Left lung (tissue), 10 donors: Measurements from ENCODE around the gene EHD2. TPM values are rescaled to one million over a fixed set of nuclear protein-coding genes. Genes with fewer than 3 reads are reported as not detected.
"Not testable (repeated sequence)": the region's sequence is repeated elsewhere in the genome, so short reads cannot be mapped to it uniquely, and the experiment has no call there.

Experiments used
- ATAC-seq: fragments of 200-7000 bp; cut with Tn5 transposase; one replicate; pipeline ENCODE4 v1.9.1; 2020; ENCODE audit warnings: moderate library complexity
- DNase-seq, 4 donors: peaks; one replicate each; pipeline ENCODE4 v3.0.0-alpha.2; 2013 to 2020
- H3K27ac ChIP-seq, 2 donors: fragments of 200-600 bp; sonication (generic) in 1 of 2; one replicate each; pipeline versions ENCODE4 v1.5.0 to v1.8.0; 2020 to 2021
- H3K27me3 ChIP-seq, 2 donors: fragments of 200-600 bp; sonication (generic) in 1 of 2; one replicate each; pipeline versions ENCODE4 v1.5.0 to v1.8.0; 2020 to 2021
- H3K36me3 ChIP-seq, 2 donors: fragments of 200-600 bp; sonication (generic) in 1 of 2; one replicate each; pipeline versions ENCODE4 v1.5.0 to v1.8.0; 2020 to 2021
- H3K4me1 ChIP-seq, 2 donors: fragments of 200-600 bp; one replicate each; pipeline ENCODE4 v1.8.0; 2021
- H3K4me3 ChIP-seq, 2 donors: fragments of 200-600 bp; sonication (generic) in 1 of 2; one replicate each; pipeline versions ENCODE4 v1.5.0 to v1.8.0; 2020 to 2021; ENCODE audit warnings: mild to moderate bottlenecking in 1 of 2
- H3K9me3 ChIP-seq, 2 donors: fragments of 200-600 bp; sonication (generic) in 1 of 2; one replicate each; pipeline versions ENCODE4 v1.5.0 to v1.8.0; 2020 to 2021
- CTCF ChIP-seq, 2 donors: fragments of 200-600 bp; sonication (generic) in 1 of 2; IDR thresholded peaks; one replicate each; pipeline versions ENCODE4 v1.5.0 to v1.8.0; 2021; ENCODE audit warnings: antibody characterized with exemption in 2 of 2
- intact Hi-C, 2 donors: fragments of 100-400 bp; cut with DNase I; formaldehyde crosslinking; loops; one replicate each; pipeline versions ENCODE4 v1.11.2 to v1.14.2; 2022
- polyA plus RNA-seq, 6 donors: library from polyadenylated mRNA; unstranded; fragments of 120-200 nt; gene quantifications; one replicate each; pipeline ENCODE4 v1.2.1, GENCODE V29; 2013; ENCODE audit not compliant: insufficient read length in 6 of 6
- total RNA-seq, 2 donors: library from RNA; stranded (reverse); fragmentation: NEBNext Ultra II Directional; extraction: Animal tissue kit (Norgen Biotek cat#: 25700); gene quantifications; one replicate each; pipeline ENCODE4 v1.2.1, GENCODE V29; 2021
- donor health status: DM: no; HTN: yes; CAD: no.
- donor health status: DM: no; HTN: no; CAD: no.

EHD2 gene
- total and polyA plus RNA-seq, 8 donors = 97.3 to 263 (median 130) TPM

DNA sequence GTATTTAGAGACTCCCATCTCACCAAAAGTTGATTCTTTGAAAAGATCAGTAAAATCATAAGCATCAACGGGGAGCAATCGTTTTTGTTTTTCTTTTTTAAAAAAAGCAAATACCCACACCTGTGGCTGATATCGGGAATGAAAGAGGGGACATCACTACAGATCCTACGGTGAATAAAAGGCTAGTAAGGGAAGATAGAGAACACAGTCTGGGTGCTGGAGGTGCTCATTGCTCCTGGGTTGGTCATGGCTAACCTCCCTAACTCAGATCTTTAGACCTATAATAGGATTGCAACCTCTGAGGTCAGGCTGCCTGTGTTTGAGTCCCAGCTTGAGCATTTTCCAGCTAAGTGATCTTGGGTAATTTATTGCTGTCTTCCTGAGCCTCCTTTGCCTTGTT, 1.1 kb downstream of the EHD2 start:
- peak overlapping the region; percentile 73 to 83 for H3K27ac ChIP-seq
- peak overlapping the region; percentile 58 to 59 for H3K4me3 ChIP-seq
- no peaks in the 10 kb centered on the region for H3K9me3 ChIP-seq
- H3K27me3 ChIP-seq = peaks cover 0 to 21% of the 10 kb centered on the region in 2 donors
- H3K4me1 ChIP-seq = peaks cover 13 to 52% of the 10 kb centered on the region in 2 donors
- no peak for ATAC-seq
- intact Hi-C loops = loop anchor here in 1 of 2 donors (10.0 kb wide), 1 partner anchor 70 kb away; no protein-coding TSS in a partner anchor
- H3K36me3 ChIP-seq = peaks cover 0 to 20% of the 10 kb centered on the region in 2 donors
- no peak for DNase-seq
- no peak for TF ChIP-seq CTCF (IDR thresholded peaks at IDR 0.05)

DNA sequence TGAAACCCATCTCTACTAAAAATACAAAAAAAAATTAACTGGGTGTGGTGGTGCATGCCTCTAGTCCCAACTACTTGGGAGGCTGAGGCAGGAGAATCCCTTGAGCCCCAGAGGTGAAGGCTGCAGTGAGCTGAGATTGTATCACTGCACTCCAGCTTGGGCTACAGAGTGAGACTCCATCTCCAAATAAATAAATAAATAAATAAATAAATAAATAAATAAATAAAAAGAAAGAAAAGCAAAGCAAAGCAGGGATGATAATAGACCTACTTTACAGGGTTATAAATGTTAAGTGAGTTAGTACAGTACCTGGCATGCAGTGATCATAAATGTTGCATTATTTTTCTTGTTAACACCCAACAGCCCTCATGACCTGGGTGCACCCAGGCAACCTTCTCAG, 1.6 kb downstream of the EHD2 start:
- not testable (repeated sequence) for H3K27ac ChIP-seq, ATAC-seq, H3K9me3 ChIP-seq, DNase-seq
- Histone ChIP-seq H3K36me3 (peaks cover 0 to 20% of the 10 kb centered on the region in 2 donors), H3K4me3 (peak overlapping the region; percentile 58 to 59), H3K4me1 (peaks cover 18 to 57% of the 10 kb centered on the region in 2 donors), H3K27me3 (peaks cover 0 to 21% of the 10 kb centered on the region in 2 donors)
- intact Hi-C loops = loop anchor here in 1 of 2 donors (10.0 kb wide), 1 partner anchor 70 kb away; no protein-coding TSS in a partner anchor

DNA sequence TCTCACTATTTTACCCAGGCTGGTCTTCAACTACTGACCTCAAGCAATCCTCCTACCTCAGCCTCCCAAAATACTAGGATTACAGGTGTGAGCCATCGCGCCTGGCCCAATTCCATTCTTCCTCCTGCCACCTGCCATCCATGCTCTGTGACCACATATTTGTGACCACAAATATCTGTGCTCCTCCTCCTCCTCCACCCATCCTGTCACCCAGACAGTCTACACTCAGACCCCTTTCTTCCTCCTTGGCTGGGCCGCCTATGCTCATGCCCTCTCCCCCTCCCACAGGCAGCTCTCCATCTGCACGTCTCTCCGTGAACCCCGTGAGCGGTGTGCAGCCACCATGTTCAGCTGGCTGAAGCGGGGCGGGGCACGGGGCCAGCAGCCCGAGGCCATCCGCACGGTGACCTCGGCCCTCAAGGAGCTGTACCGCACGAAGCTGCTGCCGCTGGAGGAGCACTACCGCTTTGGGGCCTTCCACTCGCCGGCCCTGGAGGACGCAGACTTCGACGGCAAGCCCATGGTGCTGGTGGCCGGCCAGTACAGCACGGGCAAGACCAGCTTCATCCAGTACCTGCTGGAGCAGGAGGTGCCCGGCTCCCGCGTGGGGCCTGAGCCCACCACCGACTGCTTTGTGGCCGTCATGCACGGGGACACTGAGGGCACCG, 3.2 kb downstream of the EHD2 start:
- ATAC-seq (no peak), DNase-seq (peak in 1 of 4 donors; percentile 74)
- H3K27ac ChIP-seq = peak overlapping the region in 1 of 2 donors; percentile 13
- peaks cover 0 to 20% of the 10 kb centered on the region in 2 donors for H3K36me3 ChIP-seq
- intact Hi-C loops = loop anchor here in 1 of 2 donors (10.0 kb wide), 1 partner anchor 68 kb away; no protein-coding TSS in a partner anchor
- TF ChIP-seq CTCF (IDR thresholded peaks at IDR 0.05) = no peak
- no peaks in the 10 kb centered on the region for H3K9me3 ChIP-seq
- no peak overlapping the region for H3K4me3 ChIP-seq
- H3K4me1 ChIP-seq = peaks cover 26 to 66% of the 10 kb centered on the region in 2 donors
- peaks cover 0 to 21% of the 10 kb centered on the region in 2 donors for H3K27me3 ChIP-seq

GRCh38 chr19:47718415-47719046, 5.3 kb downstream of the EHD2 start:
- Histone ChIP-seq H3K27ac (peak overlapping the region; percentile 70 to 88), H3K36me3 (peaks cover 0 to 20% of the 10 kb centered on the region in 2 donors), H3K4me1 (peaks cover 36 to 67% of the 10 kb centered on the region in 2 donors)
- intact Hi-C loops = loop anchor here in 1 of 2 donors (10.0 kb wide), 1 partner anchor 66 kb away; no protein-coding TSS in a partner anchor
- not testable (repeated sequence) for DNase-seq, H3K27me3 ChIP-seq, ATAC-seq, H3K4me3 ChIP-seq, H3K9me3 ChIP-seq

DNA sequence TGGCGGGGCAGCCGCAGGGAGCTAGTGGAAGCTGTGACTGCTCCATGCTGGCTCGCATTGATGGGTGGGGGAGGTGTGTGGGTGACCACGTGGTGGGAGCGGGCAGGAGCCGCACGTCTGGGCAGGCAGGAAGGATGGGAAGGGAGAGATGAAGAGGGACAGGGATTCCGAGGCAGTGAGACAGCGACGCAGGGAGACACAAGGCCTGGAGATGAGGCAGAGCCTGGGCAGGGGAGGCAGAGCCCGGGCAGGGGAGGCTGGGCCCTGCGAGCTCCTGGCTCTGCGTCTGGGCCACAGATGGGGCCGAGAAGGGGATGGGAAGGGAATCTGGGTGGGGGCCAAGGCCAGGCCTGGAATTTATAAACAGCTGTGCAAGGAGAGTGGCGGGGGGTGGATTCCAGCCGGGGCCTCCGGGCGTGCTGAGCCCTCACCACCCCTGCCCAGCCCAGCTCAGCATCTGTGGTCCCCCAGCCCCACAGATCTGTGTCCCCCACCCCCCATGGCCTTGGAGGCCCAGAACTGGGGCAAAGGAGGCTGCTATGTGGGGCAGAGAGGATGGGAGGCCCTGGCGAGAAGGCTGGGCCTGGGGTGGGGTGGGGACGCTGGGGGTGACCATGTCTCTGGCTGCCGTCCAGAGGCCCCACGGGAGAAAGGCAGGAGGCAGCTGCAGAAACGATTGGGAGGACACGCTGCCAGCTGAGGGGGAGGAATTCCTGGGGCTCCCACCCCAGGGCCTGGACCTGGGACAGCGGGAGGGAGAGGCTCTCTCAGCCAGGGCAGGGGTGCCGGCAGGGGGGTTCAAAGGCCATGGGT, 6.0 kb downstream of the EHD2 start:
- peaks cover 0 to under 1% of the 10 kb centered on the region in 2 donors for H3K27me3 ChIP-seq
- DNase-seq (peak; percentile 78 to 96 (median 90)), ATAC-seq (peak; percentile 58)
- no peak for TF ChIP-seq CTCF (IDR thresholded peaks at IDR 0.05)
- peaks cover 43 to 74% of the 10 kb centered on the region in 2 donors for H3K4me1 ChIP-seq
- no peak overlapping the region for H3K4me3 ChIP-seq
- no peaks in the 10 kb centered on the region for H3K9me3 ChIP-seq
- intact Hi-C loops = loop anchor here in 1 of 2 donors (10.0 kb wide), 1 partner anchor 66 kb away; no protein-coding TSS in a partner anchor
- peaks cover 0 to 20% of the 10 kb centered on the region in 2 donors for H3K36me3 ChIP-seq
- H3K27ac ChIP-seq = peak overlapping the region; percentile 70 to 88
